OCI-LY7 (cell line): ENCODE data around the gene PGM3.

Experiments
- CTCF ChIP-seq: fragments of 200-600 bp; sonication (generic); conservative IDR thresholded peaks from 2 replicates; pipeline ENCODE4 v1.5.1; 2014; ENCODE audit warnings: mild to moderate bottlenecking, antibody characterized with exemption, low read length, moderate library complexity, mixed read lengths
- EZH2phosphoT487 ChIP-seq: fragments of 200-600 bp; sonication (generic); IDR thresholded peaks from 2 replicates; pipeline ENCODE4 v1.6.1; 2018; ENCODE audit warnings: low read depth, borderline replicate concordance, mild to moderate bottlenecking, mixed run types, antibody characterized with exemption, low read length, moderate library complexity, mixed read lengths

- TF ChIP-seq CTCF (no peak), EZH2phosphoT487 (no peak)
Measured at GRCh38 chr6:83218646-83219045, 25.6 kb upstream of the PGM3 start.
